HCT116 (cell line): ENCODE measurements around the gene LRP1B.

Experiments used
- CBX3 ChIP-seq: IDR thresholded peaks from 2 replicates; pipeline ENCODE4 v1.6.1; 2012; ENCODE audit warnings: low read depth
- CEBPB ChIP-seq: IDR thresholded peaks from 2 replicates; pipeline ENCODE4 v1.6.1; 2012; ENCODE audit warnings: low read depth
- CTCF ChIP-seq, 3 experiments: fragments of 200-600 bp in 1 of 3; sonication (generic) in 1 of 3; IDR thresholded peaks in 2 of 3; conservative IDR thresholded peaks in 1 of 3; 2 replicates each; pipeline ENCODE4 v1.5.1; 2012 to 2017; ENCODE audit warnings: low read depth in 2 of 3, low read length in 2 of 3, antibody characterized with exemption in 1 of 3, borderline replicate concordance in 1 of 3, control low read depth in 1 of 3, mild to moderate bottlenecking in 1 of 3, mixed read lengths in 1 of 3, mixed run types in 1 of 3, moderate library complexity in 1 of 3; ENCODE audit not compliant: insufficient read depth in 1 of 3
- EZH2 ChIP-seq: fragments of 200-600 bp; sonication (generic); IDR thresholded peaks from 2 replicates; pipeline ENCODE4 v1.6.1; 2017; ENCODE audit warnings: antibody characterized with exemption, mixed run types
- EZH2phosphoT487 ChIP-seq: fragments of 200-600 bp; IDR thresholded peaks from 2 replicates; pipeline ENCODE4 v1.6.1; 2018; ENCODE audit warnings: antibody characterized with exemption, borderline replicate concordance
- POLR2A ChIP-seq: IDR thresholded peaks from 2 replicates; pipeline ENCODE4 v1.7.0; 2011; ENCODE audit warnings: borderline replicate concordance; ENCODE audit not compliant: insufficient read depth, insufficient read length; ENCODE audit errors: extremely low read depth
- REST ChIP-seq: IDR thresholded peaks from 2 replicates; pipeline ENCODE4 v1.6.1; 2012; ENCODE audit warnings: low read depth
- SP1 ChIP-seq: IDR thresholded peaks from 2 replicates; pipeline ENCODE4 v1.6.1; 2012; ENCODE audit warnings: low read depth
- TCF7L2 ChIP-seq: IDR thresholded peaks from 2 replicates; pipeline ENCODE4 v1.7.0; 2011; ENCODE audit warnings: borderline replicate concordance, inconsistent platforms; ENCODE audit not compliant: insufficient read depth, insufficient read length; ENCODE audit errors: extremely low read depth
- ZNF274 ChIP-seq: fragments of 200-500 bp; sonication (Bioruptor generic); IDR thresholded peaks from 2 replicates; pipeline ENCODE4 v1.6.1; 2014; ENCODE audit warnings: mild to moderate bottlenecking, low read depth, low read length, inconsistent platforms
- TF ChIP-seq, protein P1 (sequence below): IDR thresholded peaks from 2 replicates; pipeline ENCODE4 v1.6.1; 2012

- TF ChIP-seq EZH2 (no peak), CTCF (IDR thresholded peaks at IDR 0.05 in 2 of 3, conservative IDR thresholded peaks at IDR 0.05 in 1 of 3; ENCODE audit: borderline replicate concordance in 1 of 3, insufficient read depth in 1 of 3, low read depth in 2 of 3, low read length in 2 of 3) (no peak), REST (no peak), POLR2A (no peak), CEBPB (no peak), ZNF274 (no peak), EZH2phosphoT487 (no peak), TCF7L2 (no peak), SP1 (no peak), CBX3 (no peak)
- TF ChIP-seq, protein P1, sequence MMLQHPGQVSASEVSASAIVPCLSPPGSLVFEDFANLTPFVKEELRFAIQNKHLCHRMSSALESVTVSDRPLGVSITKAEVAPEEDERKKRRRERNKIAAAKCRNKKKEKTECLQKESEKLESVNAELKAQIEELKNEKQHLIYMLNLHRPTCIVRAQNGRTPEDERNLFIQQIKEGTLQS, result no peak
Observed at GRCh38 chr2:140761807-140762206, 1369.0 kb downstream of the LRP1B start.
